Nephron (organoid): ENCODE measurements around the gene HBS1L.

Source experiments
- H3K27ac Mint-ChIP-seq, 3 experiments: 2 replicates each; pipeline ENCODE4 v1.8.0; 2020; ENCODE audit warnings: mixed read lengths in 3 of 3, mild to moderate bottlenecking in 2 of 3, moderate library complexity in 1 of 3
- H3K27me3 Mint-ChIP-seq: 2 replicates; pipeline ENCODE4 v1.8.0; 2021; ENCODE audit warnings: low read depth, mild to moderate bottlenecking, moderate library complexity, mixed read lengths
- H3K36me3 Mint-ChIP-seq: 2 replicates; pipeline ENCODE4 v1.8.0; 2020; ENCODE audit warnings: low read depth, mixed read lengths
- H3K4me1 Mint-ChIP-seq: 2 replicates; pipeline ENCODE4 v1.8.0; 2020; ENCODE audit warnings: mixed read lengths
- H3K4me3 Mint-ChIP-seq, 3 experiments: 2 replicates each; pipeline ENCODE4 v1.8.0; 2020; ENCODE audit warnings: mild to moderate bottlenecking in 3 of 3, mixed read lengths in 3 of 3, moderate library complexity in 2 of 3
- H3K9me3 Mint-ChIP-seq: 2 replicates; pipeline ENCODE4 v1.8.0; 2020; ENCODE audit warnings: mixed read lengths
- CTCF ChIP-seq, 3 experiments: fragments of 200-600 bp; sonication (generic); IDR thresholded peaks; one replicate each; pipeline ENCODE4 v1.5.0; 2021; ENCODE audit warnings: antibody characterized with exemption in 3 of 3; ENCODE audit not compliant: unreplicated experiment in 3 of 3

The HBS1L gene

GRCh38 chr6:135036731-135037420 lies 17.7 kb downstream of the HBS1L start:
- no peak for TF ChIP-seq CTCF (IDR thresholded peaks at IDR 0.05; ENCODE audit: unreplicated experiment in 3 of 3)
- no peaks in the 10 kb centered on the region for H3K4me1 Mint-ChIP-seq
- H3K27me3 Mint-ChIP-seq, result no peaks in the 10 kb centered on the region
- no peaks in the 10 kb centered on the region for H3K9me3 Mint-ChIP-seq
- H3K27ac Mint-ChIP-seq, result no peak overlapping the region
- H3K36me3 Mint-ChIP-seq, result peaks cover 43% of the 10 kb centered on the region
- no peak overlapping the region for H3K4me3 Mint-ChIP-seq

GRCh38 chr6:135033238-135033637 lies 21.4 kb downstream of the HBS1L start:
- Mint-ChIP-seq H3K4me1 (no peaks in the 10 kb centered on the region), H3K4me3 (no peak overlapping the region), H3K27ac (no peak overlapping the region), H3K9me3 (no peaks in the 10 kb centered on the region), H3K27me3 (no peaks in the 10 kb centered on the region), H3K36me3 (peaks cover 43% of the 10 kb centered on the region)
- TF ChIP-seq CTCF (IDR thresholded peaks at IDR 0.05; ENCODE audit: unreplicated experiment in 3 of 3), result no peak

- H3K27ac Mint-ChIP-seq, result no peak overlapping the region
- H3K36me3 Mint-ChIP-seq, result peaks cover 47% of the 10 kb centered on the region
- H3K27me3 Mint-ChIP-seq, result no peaks in the 10 kb centered on the region
- no peak for TF ChIP-seq CTCF (IDR thresholded peaks at IDR 0.05; ENCODE audit: unreplicated experiment in 3 of 3)
- no peaks in the 10 kb centered on the region for H3K9me3 Mint-ChIP-seq
- no peak overlapping the region for H3K4me3 Mint-ChIP-seq
- H3K4me1 Mint-ChIP-seq, result no peaks in the 10 kb centered on the region
Observed at GRCh38 chr6:135030532-135031178, 24.0 kb downstream of the HBS1L start.

- TF ChIP-seq CTCF (IDR thresholded peaks at IDR 0.05; ENCODE audit: unreplicated experiment in 3 of 3), result no peak
- no peak overlapping the region for H3K4me3 Mint-ChIP-seq
- H3K4me1 Mint-ChIP-seq, result no peaks in the 10 kb centered on the region
- H3K27me3 Mint-ChIP-seq, result no peaks in the 10 kb centered on the region
- H3K9me3 Mint-ChIP-seq, result no peaks in the 10 kb centered on the region
- peaks cover 52% of the 10 kb centered on the region for H3K36me3 Mint-ChIP-seq
- H3K27ac Mint-ChIP-seq, result no peak overlapping the region
Observed at GRCh38 chr6:135030056-135030473, 24.6 kb downstream of the HBS1L start.

GRCh38 chr6:135025775-135026174 lies 28.8 kb downstream of the HBS1L start:
- Mint-ChIP-seq H3K36me3 (peaks cover 31% of the 10 kb centered on the region), H3K4me3 (no peak overlapping the region), H3K27me3 (no peaks in the 10 kb centered on the region), H3K9me3 (no peaks in the 10 kb centered on the region), H3K4me1 (no peaks in the 10 kb centered on the region), H3K27ac (no peak overlapping the region)
- TF ChIP-seq CTCF (IDR thresholded peaks at IDR 0.05; ENCODE audit: unreplicated experiment in 3 of 3), result no peak

- no peaks in the 10 kb centered on the region for H3K9me3 Mint-ChIP-seq
- H3K4me1 Mint-ChIP-seq, result no peaks in the 10 kb centered on the region
- H3K27ac Mint-ChIP-seq, result no peak overlapping the region
- peaks cover 28% of the 10 kb centered on the region for H3K36me3 Mint-ChIP-seq
- H3K27me3 Mint-ChIP-seq, result no peaks in the 10 kb centered on the region
- no peak overlapping the region for H3K4me3 Mint-ChIP-seq
- TF ChIP-seq CTCF (IDR thresholded peaks at IDR 0.05; ENCODE audit: unreplicated experiment in 3 of 3), result no peak
Observed at GRCh38 chr6:135025175-135025574, 29.4 kb downstream of the HBS1L start.
